ENCODE results near the gene DDIT3.
A peak's percentile ranks its signal among the peaks of the same experiment; 100 is the strongest.
"Not testable (repeated sequence)": the region's sequence is repeated elsewhere in the genome, so short reads cannot be mapped to it uniquely, and the experiment has no call there.

Gene DDIT3

DNA sequence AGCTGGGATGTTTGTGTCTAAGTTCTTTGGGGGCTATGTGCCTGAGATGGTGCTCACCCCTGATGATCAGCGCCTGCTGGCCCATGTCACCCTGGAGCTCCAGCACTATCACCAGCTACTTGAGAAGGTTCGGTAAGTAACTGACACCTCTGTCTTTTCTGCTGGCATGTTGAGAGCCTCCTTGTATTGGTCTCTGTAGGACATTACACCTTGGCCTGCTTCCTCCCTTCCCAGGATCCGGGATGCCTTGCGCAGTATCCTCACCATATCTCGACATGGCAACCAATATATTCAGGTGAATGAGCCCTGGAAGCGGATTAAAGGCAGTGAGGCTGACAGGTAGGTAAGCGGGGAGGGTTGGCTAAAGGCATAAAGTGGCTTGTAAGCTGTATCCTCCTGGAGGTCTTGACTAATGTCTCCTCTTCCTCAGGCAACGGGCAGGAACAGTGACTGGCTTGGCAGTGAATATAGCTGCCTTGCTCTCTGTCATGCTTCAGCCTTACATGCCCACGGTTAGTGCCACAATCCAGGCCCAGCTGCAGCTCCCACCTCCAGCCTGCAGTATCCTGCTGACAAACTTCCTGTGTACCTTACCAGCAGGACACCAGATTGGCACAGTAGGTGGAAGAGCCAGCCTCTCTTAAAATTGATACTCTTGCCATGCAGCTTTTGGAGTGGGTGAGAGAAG, 5.5 kb downstream of the DDIT3 start:
- TF ChIP-seq ZFX (IDR thresholded peaks at IDR 0.05; ENCODE audit: borderline replicate concordance) (no peak), CTCF (IDR thresholded peaks at IDR 0.05) (no peak)
- peak overlapping the region; percentile 100 for H3K27ac ChIP-seq

GRCh38 chr12:57514246-57514645, 6.1 kb downstream of the DDIT3 start:
- peak overlapping the region; percentile 100 for H3K27ac ChIP-seq

DNA sequence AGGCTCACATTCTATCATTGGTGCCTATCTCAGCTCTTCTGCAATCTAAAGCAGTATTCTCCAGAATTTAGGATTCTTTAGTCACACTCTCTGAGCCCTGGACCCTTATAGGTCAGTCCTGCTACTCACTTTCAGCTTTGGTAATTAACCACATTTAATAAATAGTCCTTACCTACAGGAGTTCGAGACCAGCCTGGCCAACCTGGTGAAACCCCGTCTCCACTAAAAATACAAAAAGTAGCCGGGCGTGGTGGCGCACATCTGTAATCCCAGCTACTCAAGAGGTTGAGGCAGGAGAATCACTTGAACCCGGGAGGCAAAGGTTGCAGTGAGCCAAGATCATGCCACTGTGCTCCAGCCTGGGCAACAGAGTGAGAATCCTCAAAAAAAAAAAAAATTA, 6.6 kb downstream of the DDIT3 start:
- peak overlapping the region; percentile 100 for H3K27ac ChIP-seq

DNA sequence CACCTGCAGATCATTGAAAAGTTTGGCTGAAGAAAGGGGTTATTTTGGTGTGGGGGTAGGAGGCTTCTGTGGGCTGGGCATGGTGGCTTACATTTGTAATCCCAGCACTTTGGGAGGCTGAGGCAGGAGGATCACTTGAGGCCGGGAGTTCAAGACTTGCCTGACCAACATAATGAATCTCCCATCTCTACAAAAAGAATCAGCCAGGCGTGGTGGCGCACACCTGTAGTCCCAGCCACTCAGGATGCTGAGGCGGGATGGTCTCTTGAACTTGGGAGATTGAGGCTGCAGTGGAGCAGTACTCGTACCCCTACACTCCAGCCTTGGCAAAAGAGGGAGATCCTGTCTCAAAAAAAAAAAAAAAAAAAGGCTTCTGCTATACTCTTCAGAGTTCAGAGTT, 7.0 kb downstream of the DDIT3 start:
- TF ChIP-seq CTCF (IDR thresholded peaks at IDR 0.05), result no peak
- TF ChIP-seq ZFX (IDR thresholded peaks at IDR 0.05; ENCODE audit: borderline replicate concordance), result no peak
- H3K27ac ChIP-seq, result peak overlapping the region; percentile 100

- peak overlapping the region; percentile 100; the same call in 1 of the 2 replicates for H3K27ac ChIP-seq
- TF ChIP-seq ZFX (IDR thresholded peaks at IDR 0.05; ENCODE audit: borderline replicate concordance) (no peak), CTCF (IDR thresholded peaks at IDR 0.05) (no peak)
These were observed 7.6 kb downstream of the DDIT3 start for GRCh38 chr12:57512665-57513064.

DNA sequence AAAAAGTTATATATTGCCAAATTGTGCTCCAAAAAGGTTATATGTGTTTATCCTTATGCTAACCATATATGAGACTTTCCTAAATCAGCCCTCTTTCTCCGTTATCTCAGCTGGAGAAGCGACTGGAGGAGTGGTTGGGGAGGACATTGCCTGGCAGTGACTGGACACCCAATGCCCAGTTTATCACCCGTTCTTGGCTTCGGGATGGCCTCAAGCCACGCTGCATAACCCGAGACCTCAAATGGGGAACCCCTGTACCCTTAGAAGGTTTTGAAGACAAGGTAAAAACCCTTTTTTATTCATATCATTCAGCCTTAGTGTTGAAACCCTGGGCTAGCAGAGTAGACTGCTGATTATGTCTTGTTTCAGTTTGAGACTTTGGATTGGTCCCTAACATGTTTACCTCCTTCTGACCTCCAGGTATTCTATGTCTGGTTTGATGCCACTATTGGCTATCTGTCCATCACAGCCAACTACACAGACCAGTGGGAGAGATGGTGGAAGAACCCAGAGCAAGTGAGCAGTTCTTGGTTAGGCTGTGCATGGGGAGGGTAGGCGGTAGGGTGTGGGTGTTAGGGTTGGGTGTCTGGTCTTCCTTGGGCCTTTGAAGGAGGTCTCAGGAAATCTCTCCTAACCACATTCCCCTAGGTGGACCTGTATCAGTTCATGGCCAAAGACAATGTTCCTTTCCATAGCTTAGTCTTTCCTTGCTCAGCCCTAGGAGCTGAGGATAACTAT, 8.6 kb downstream of the DDIT3 start:
- TF ChIP-seq CTCF (IDR thresholded peaks at IDR 0.05), result no peak
- TF ChIP-seq ZFX (IDR thresholded peaks at IDR 0.05; ENCODE audit: borderline replicate concordance), result no peak
- peak overlapping the region; percentile 100; the same call in 1 of the 2 replicates for H3K27ac ChIP-seq

- H3K27ac ChIP-seq, result peak overlapping the region; percentile 9; the same call in 1 of the 2 replicates
- no peak for TF ChIP-seq CTCF (IDR thresholded peaks at IDR 0.05)
- no peak for TF ChIP-seq ZFX (IDR thresholded peaks at IDR 0.05; ENCODE audit: borderline replicate concordance)
These were observed 9.2 kb downstream of the DDIT3 start for GRCh38 chr12:57511161-57511560.

DNA sequence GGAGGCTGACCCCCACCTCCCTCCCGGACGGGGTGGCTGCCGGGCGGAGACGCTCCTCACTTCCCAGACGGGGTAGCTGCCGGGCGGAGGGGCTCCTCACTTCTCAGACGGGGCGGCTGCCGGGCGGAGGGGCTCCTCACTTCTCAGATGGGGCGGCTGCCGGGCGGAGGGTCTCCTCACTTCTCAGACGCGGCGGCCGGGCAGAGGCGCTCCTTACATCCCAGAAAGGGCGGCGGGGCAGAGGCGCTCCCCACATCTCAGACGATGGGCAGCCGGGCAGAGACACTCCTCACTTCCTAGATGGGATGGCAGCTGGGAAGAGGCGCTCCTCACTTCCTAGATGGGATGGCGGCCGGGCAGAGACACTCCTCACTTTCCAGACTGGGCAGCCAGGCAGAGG, 12.5 kb downstream of the DDIT3 start:
- H3K27ac ChIP-seq, result not testable (repeated sequence)

DNA sequence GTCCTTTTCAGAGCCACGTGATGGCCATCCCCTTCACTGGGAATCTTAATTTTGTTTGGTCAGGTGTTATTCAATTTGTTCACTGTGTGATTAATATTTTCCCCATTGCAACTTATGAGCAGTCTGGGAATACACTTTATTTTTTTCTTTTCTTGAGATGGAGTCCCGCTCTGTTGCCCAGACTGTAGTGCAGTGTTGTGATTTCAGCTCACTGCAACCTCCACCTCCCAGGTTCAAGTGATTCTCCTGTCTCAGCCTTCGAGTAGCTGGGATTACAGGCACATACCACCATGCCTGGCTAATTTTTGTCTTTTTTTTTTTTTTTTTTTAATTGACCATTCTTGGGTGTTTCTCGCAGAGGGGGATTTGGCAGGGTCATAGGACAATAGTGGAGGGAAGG, 13.8 kb downstream of the DDIT3 start:
- H3K27ac ChIP-seq, result not testable (repeated sequence)

DNA sequence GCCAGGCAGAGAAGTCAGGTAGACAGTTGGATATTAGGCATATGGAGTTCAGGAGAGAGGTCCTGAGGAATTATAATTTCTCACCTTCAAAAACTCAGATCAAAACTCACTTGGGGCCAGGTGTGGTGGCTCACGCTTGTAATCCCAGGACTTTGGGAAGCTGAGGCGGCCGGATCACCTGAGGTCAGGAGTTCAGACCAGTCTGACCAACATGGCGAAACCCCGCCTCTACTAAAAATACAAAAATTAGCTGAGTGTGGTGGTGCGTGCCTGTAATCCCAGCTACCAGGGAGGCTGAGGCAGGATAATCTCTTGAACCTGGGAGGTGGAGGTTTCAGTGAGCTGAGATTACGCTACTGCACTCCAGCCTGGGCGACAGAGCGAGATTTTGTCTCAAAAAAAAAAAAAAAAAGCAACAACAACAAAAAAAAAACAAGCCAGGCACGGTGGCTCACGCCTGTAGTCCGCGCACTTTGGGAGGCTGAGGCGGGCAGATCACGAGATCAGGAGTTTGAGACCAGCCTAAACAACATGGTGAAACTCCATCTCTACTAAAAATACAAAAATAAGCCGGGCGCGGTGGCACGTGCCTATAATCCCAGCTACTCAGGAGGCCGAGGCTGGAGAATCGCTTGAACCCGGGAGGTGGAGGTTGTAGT, 17.9 kb downstream of the DDIT3 start:
- not testable (repeated sequence) for H3K27ac ChIP-seq

Measured in 22Rv1 (cell line).